ENCODE measurements around the gene ZNF48. TPM values are rescaled to one million over a fixed set of nuclear protein-coding genes. Genes with fewer than 3 reads are reported as not detected.

ZNF48 gene
- total and polyA plus RNA-seq, 9 donors = 2.7 to 9.8 (median 6.6) TPM

GRCh38 chr16:30359871-30360170 lies 35.4 kb upstream of the ZNF48 start:
- Histone ChIP-seq H3K4me1 (ENCODE audit: insufficient read depth) (peaks cover 7% of the 10 kb centered on the region), H3K27me3 (no peaks in the 10 kb centered on the region), H3K27ac (no peak overlapping the region), H3K36me3 (no peaks in the 10 kb centered on the region), H3K4me3 (no peak overlapping the region), H3K9me3 (no peaks in the 10 kb centered on the region)
- intact Hi-C loops (cut with DNase I) = no loop called here
- DNase-seq = no peak
- TF ChIP-seq CTCF (IDR thresholded peaks at IDR 0.05) (no peak), POLR2A (IDR thresholded peaks at IDR 0.05) (no peak), EP300 (IDR thresholded peaks at IDR 0.05) (no peak)
- 72 to 84% (median 77%) methylated on average over 6 of the region's 6 CpGs for WGBS, 3 donors

- H3K9me3 ChIP-seq = no peaks in the 10 kb centered on the region
- TF ChIP-seq EP300 (IDR thresholded peaks at IDR 0.05) (no peak), POLR2A (IDR thresholded peaks at IDR 0.05) (no peak), CTCF (IDR thresholded peaks at IDR 0.05) (no peak)
- WGBS, 3 donors = 91 to 93% (median 92%) methylated on average over 7 of the region's 7 CpGs
- H3K4me1 ChIP-seq (ENCODE audit: insufficient read depth) = peaks cover 3% of the 10 kb centered on the region
- H3K4me3 ChIP-seq = no peak overlapping the region
- no peak overlapping the region for H3K27ac ChIP-seq
- no peaks in the 10 kb centered on the region for H3K36me3 ChIP-seq
- no peaks in the 10 kb centered on the region for H3K27me3 ChIP-seq
- intact Hi-C loops (cut with DNase I) = no loop called here
- DNase-seq = no peak
Measured at GRCh38 chr16:30361180-30361579, 34.0 kb upstream of the ZNF48 start.

GRCh38 chr16:30365200-30365599 lies 30.0 kb upstream of the ZNF48 start:
- intact Hi-C loops (cut with DNase I) = loop anchor here in 1 of 4 donors (5.0 kb wide), 1 partner anchor 42 kb away; the partner anchor contains the start of gene ZNF771
- Histone ChIP-seq H3K4me3 (no peak overlapping the region), H3K4me1 (ENCODE audit: insufficient read depth) (peaks cover 1% of the 10 kb centered on the region), H3K27me3 (no peaks in the 10 kb centered on the region), H3K27ac (no peak overlapping the region), H3K9me3 (no peaks in the 10 kb centered on the region), H3K36me3 (no peaks in the 10 kb centered on the region)
- TF ChIP-seq CTCF (IDR thresholded peaks at IDR 0.05) (no peak), POLR2A (IDR thresholded peaks at IDR 0.05) (no peak), EP300 (IDR thresholded peaks at IDR 0.05) (no peak)
- 71 to 82% (median 79%) methylated on average over 10 of the region's 10 CpGs for WGBS, 3 donors
- no peak for DNase-seq

- Histone ChIP-seq H3K36me3 (no peaks in the 10 kb centered on the region), H3K27ac (no peak overlapping the region), H3K4me3 (no peak overlapping the region), H3K27me3 (no peaks in the 10 kb centered on the region), H3K9me3 (no peaks in the 10 kb centered on the region), H3K4me1 (ENCODE audit: insufficient read depth) (peaks cover 5% of the 10 kb centered on the region)
- WGBS, 3 donors = 74 to 83% (median 75%) methylated on average over 4 of the region's 4 CpGs
- no peak for DNase-seq
- TF ChIP-seq EP300 (IDR thresholded peaks at IDR 0.05) (no peak), CTCF (IDR thresholded peaks at IDR 0.05) (no peak), POLR2A (IDR thresholded peaks at IDR 0.05) (no peak)
- intact Hi-C loops (cut with DNase I) = loop anchor here in 1 of 4 donors (5.0 kb wide), 1 partner anchor 41 kb away; the partner anchor contains the start of gene ZNF771
Measured at GRCh38 chr16:30366511-30366910, 28.7 kb upstream of the ZNF48 start.

Data from ovary (tissue), 9 donors.